Activated CD8-positive, alpha-beta T cell treated with anti-CD3 and anti-CD28 coated beads for 36 hours (primary cell): ENCODE measurements around the gene C10orf53. TPM values are rescaled to one million over a fixed set of nuclear protein-coding genes. Genes with fewer than 3 reads are reported as not detected.

Source experiments
- ATAC-seq: fragments of 200-7000 bp; cut with Tn5 transposase; one replicate; pipeline ENCODE4 v1.10.0; 2021; ENCODE audit warnings: mild to moderate bottlenecking, moderate library complexity
- CTCF ChIA-PET: fragments of 350-600 bp; sonication (Branson Sonifier 250); formaldehyde crosslinking; loops from one replicate; lab custom pipeline; 2021; ENCODE audit warnings: antibody characterized with exemption; lab: Charles Lee
- POLR2A ChIA-PET: fragments of 350-600 bp; sonication (Branson Sonifier 250); formaldehyde crosslinking; loops from one replicate; lab custom pipeline; 2021; ENCODE audit warnings: antibody characterized with exemption; lab: Charles Lee
- DNase-seq: peaks from one replicate; pipeline ENCODE4 v3.0.0-alpha.2; 2020
- H3K27ac Mint-ChIP-seq: one replicate; pipeline ENCODE4 v1.8.0; 2021; ENCODE audit warnings: mild to moderate bottlenecking, mixed read lengths
- H3K27me3 Mint-ChIP-seq: one replicate; pipeline ENCODE4 v1.8.0; 2021; ENCODE audit warnings: mixed read lengths
- H3K36me3 Mint-ChIP-seq: one replicate; pipeline ENCODE4 v1.8.0; 2021; ENCODE audit warnings: low read depth, mixed read lengths
- H3K4me1 Mint-ChIP-seq: one replicate; pipeline ENCODE4 v1.8.0; 2021; ENCODE audit warnings: low read depth, mixed read lengths
- H3K4me3 Mint-ChIP-seq: one replicate; pipeline ENCODE4 v1.8.0; 2021; ENCODE audit warnings: mild to moderate bottlenecking, moderate library complexity, mixed read lengths
- H3K9me3 Mint-ChIP-seq: one replicate; pipeline ENCODE4 v1.8.0; 2021; ENCODE audit warnings: mixed read lengths
- intact Hi-C: fragments of 100-400 bp; cut with micrococcal nuclease; formaldehyde crosslinking; loops from one replicate; pipeline ENCODE4 v1.10.0; 2022
- total RNA-seq, 2 experiments: library from RNA; stranded (reverse); gene quantifications; one replicate each; pipeline ENCODE4 v1.2.3, GENCODE V29; 2021
- TF ChIP-seq, protein P1 (sequence below): fragments of 200-600 bp; IDR thresholded peaks from one replicate; pipeline ENCODE4 v1.8.0; 2022; ENCODE audit warnings: antibody characterized with exemption, mild to moderate bottlenecking

C10orf53 gene
- total RNA-seq, 2 experiments from 2014 or later, result not detected

DNA sequence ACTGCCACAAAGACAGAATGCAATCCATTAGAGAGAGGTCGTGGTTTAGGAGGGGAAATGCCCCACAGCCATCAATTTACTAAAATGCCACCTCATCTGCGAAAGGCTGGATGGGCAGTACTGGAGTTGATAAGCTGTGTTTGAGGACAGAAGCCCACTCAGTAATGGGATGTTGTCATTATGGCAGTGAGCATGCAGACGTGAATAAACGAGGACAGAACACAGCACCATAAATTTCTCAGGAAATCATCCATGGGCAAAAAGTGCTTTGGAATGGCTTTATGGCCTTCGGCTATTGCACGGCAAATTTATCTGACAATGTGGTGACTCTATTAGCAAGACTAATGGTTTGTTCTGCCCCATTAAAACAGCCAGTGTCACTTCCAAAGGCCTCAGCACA lies 15.9 kb upstream of the C10orf53 start:
- CTCF ChIA-PET, result no interaction called here
- POLR2A ChIA-PET, result no interaction called here
- H3K36me3 Mint-ChIP-seq, result peaks cover 3% of the 10 kb centered on the region
- intact Hi-C loops, result no loop called here
- TF ChIP-seq, protein P1, sequence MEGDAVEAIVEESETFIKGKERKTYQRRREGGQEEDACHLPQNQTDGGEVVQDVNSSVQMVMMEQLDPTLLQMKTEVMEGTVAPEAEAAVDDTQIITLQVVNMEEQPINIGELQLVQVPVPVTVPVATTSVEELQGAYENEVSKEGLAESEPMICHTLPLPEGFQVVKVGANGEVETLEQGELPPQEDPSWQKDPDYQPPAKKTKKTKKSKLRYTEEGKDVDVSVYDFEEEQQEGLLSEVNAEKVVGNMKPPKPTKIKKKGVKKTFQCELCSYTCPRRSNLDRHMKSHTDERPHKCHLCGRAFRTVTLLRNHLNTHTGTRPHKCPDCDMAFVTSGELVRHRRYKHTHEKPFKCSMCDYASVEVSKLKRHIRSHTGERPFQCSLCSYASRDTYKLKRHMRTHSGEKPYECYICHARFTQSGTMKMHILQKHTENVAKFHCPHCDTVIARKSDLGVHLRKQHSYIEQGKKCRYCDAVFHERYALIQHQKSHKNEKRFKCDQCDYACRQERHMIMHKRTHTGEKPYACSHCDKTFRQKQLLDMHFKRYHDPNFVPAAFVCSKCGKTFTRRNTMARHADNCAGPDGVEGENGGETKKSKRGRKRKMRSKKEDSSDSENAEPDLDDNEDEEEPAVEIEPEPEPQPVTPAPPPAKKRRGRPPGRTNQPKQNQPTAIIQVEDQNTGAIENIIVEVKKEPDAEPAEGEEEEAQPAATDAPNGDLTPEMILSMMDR, result no peak
- H3K27ac Mint-ChIP-seq, result no peak overlapping the region
- ATAC-seq (no peak), DNase-seq (no peak)
- no peak overlapping the region for H3K4me3 Mint-ChIP-seq
- no peaks in the 10 kb centered on the region for H3K4me1 Mint-ChIP-seq
- peaks cover 4% of the 10 kb centered on the region for H3K9me3 Mint-ChIP-seq
- peaks cover 2% of the 10 kb centered on the region for H3K27me3 Mint-ChIP-seq

DNA sequence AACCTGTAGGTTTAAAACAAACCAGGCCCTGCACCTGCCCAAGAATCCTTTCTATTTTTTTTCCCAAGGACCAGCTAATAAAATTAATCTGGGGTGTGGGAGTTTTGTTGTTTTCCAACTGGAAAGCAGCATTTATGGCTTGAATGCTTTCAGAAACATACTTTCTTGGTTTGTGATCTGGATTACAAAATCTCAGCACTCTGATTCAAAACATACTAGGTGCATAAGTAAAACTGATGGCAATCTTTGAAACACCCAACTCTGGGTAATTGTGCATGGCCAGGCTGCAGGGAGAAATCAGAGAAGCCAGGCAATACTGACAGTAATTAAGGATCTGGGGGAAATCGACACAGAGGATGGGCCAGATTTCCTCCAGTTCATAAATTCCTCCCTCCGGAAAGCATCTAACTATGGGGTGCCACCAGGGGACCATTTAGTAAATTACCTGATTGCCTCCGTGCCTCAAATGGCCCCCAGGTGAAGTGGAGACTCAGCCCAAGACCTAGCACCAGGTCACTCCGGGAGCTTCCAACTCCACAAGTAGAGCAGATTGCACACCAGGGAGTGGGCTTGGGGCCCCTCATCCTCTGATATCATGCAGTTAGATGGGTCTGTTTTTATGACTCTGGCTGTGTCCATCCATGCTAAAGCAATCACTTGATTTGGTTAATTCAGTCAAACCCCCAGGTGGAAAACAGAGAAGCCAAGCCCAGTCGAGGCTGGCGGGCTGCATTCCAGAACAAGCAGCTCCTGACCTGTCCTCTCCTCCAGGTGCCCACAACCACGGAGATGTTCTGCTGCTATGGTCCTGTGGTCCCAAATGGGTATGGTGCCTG lies 15.2 kb upstream of the C10orf53 start:
- no peaks in the 10 kb centered on the region for H3K4me1 Mint-ChIP-seq
- peaks cover 2% of the 10 kb centered on the region for H3K27me3 Mint-ChIP-seq
- H3K4me3 Mint-ChIP-seq, result no peak overlapping the region
- peaks cover 1% of the 10 kb centered on the region for H3K36me3 Mint-ChIP-seq
- DNase-seq (no peak), ATAC-seq (no peak)
- POLR2A ChIA-PET, result no interaction called here
- TF ChIP-seq, protein P1, result no peak
- peaks cover 3% of the 10 kb centered on the region for H3K9me3 Mint-ChIP-seq
- intact Hi-C loops, result no loop called here
- H3K27ac Mint-ChIP-seq, result no peak overlapping the region
- CTCF ChIA-PET, result no interaction called here

DNA sequence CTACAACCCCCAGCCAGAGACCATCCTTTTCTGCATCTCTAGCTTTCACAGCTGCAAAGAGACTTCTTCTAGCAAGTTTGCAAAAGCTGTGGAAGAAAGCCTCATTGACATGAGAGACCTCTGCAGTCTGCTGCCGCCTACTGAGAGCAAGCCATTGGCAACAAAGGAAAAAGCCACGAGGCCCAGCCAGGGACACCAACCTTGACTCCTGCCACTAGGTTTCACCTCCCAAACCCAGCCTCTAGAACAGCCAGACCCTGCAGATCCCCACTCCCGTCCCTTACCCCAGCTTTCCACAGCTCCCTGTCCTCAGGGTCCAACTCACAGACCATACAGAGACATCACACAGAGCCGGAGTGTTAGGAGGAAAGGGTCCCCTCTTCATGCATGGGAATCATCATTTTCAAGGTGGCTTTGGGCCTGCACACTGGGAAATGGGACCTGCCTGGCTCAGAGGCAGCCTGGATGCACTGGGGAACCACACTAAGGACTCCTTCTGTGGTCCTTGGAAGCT lies 14.6 kb upstream of the C10orf53 start:
- CTCF ChIA-PET, result no interaction called here

DNA sequence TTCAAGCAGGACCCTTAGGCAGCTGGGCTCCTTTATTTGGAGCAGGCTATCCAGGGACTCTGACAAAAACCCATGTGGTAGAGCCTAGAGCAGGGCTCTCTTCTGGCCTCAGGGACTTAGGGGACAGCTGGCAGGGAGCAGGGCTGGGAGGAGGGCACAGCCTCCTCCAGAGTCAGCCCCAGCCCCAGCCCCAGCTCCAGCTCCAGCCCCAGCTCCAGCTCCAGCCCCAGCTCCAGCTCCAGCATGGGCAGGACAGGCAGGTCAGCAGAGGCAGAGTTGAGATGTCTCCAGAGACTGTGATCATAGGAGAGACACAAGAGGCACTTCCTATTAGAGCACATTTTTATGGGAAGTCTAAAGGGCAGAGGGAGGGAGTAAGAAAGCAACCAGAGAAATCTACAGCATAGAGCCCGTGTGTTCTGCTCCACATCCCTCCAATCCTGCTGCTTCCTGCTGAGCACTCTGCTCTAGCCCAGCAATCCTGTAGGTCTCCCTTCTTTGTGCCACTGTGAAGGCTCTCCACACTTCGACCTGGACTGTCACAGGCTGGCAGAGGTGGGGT lies 13.3 kb upstream of the C10orf53 start:
- Mint-ChIP-seq H3K9me3 (no peaks in the 10 kb centered on the region), H3K27ac (no peak overlapping the region)
- POLR2A ChIA-PET, result no interaction called here

More for the DNA sequence above, 14.6 kb upstream of the C10orf53 start:
- Mint-ChIP-seq H3K4me1 (no peaks in the 10 kb centered on the region), H3K9me3 (peaks cover under 1% of the 10 kb centered on the region), H3K4me3 (no peak overlapping the region), H3K27ac (no peak overlapping the region), H3K36me3 (no peaks in the 10 kb centered on the region), H3K27me3 (peaks cover 2% of the 10 kb centered on the region)
- POLR2A ChIA-PET, result no interaction called here
- TF ChIP-seq, protein P1, result no peak
- intact Hi-C loops, result no loop called here
- no peak for ATAC-seq
- no peak for DNase-seq

More for the DNA sequence above, 13.3 kb upstream of the C10orf53 start:
- Mint-ChIP-seq H3K36me3 (no peaks in the 10 kb centered on the region), H3K4me3 (no peak overlapping the region), H3K4me1 (no peaks in the 10 kb centered on the region), H3K27me3 (peaks cover 3% of the 10 kb centered on the region)
- no peak for ATAC-seq
- no peak for DNase-seq
- TF ChIP-seq, protein P1, result no peak
- intact Hi-C loops, result no loop called here
- CTCF ChIA-PET, result no interaction called here
